Non-pigmented ciliary epithelial cell (primary cell): ENCODE results near the gene ADGRG1.

Experiments used
- DNase-seq: peaks from one replicate; pipeline ENCODE4 v3.0.0-alpha.2; 2010; ENCODE audit warnings: low read depth

ADGRG1 gene

GRCh38 chr16:57606147-57606846, 22.1 kb upstream of the ADGRG1 start:
- no peak for DNase-seq

GRCh38 chr16:57606847-57607501, 21.5 kb upstream of the ADGRG1 start:
- no peak for DNase-seq

GRCh38 chr16:57607676-57608461, 20.6 kb upstream of the ADGRG1 start:
- no peak for DNase-seq

- no peak for DNase-seq
Measured at GRCh38 chr16:57608462-57609113, 19.8 kb upstream of the ADGRG1 start.

- DNase-seq, result no peak
Measured at GRCh38 chr16:57609541-57610401, 18.7 kb upstream of the ADGRG1 start.

GRCh38 chr16:57610611-57611010, 17.8 kb upstream of the ADGRG1 start:
- DNase-seq, result no peak

- DNase-seq, result no peak
Measured at GRCh38 chr16:57611181-57611580, 17.2 kb upstream of the ADGRG1 start.

GRCh38 chr16:57611706-57612105, 16.7 kb upstream of the ADGRG1 start:
- DNase-seq, result no peak

- no peak for DNase-seq
Measured at GRCh38 chr16:57612494-57612893, 15.9 kb upstream of the ADGRG1 start.

GRCh38 chr16:57613514-57613913, 14.9 kb upstream of the ADGRG1 start:
- DNase-seq, result no peak

- DNase-seq, result no peak
Measured at GRCh38 chr16:57614536-57614935, 13.9 kb upstream of the ADGRG1 start.

- no peak for DNase-seq
Measured at GRCh38 chr16:57614944-57615343, 13.5 kb upstream of the ADGRG1 start.

- no peak for DNase-seq
Measured at GRCh38 chr16:57615813-57616212, 12.6 kb upstream of the ADGRG1 start.

- DNase-seq, result no peak
Measured at GRCh38 chr16:57616241-57616640, 12.2 kb upstream of the ADGRG1 start.

GRCh38 chr16:57616876-57617275, 11.6 kb upstream of the ADGRG1 start:
- DNase-seq, result no peak

GRCh38 chr16:57617604-57618111, 10.8 kb upstream of the ADGRG1 start:
- DNase-seq, result no peak

GRCh38 chr16:57618296-57619132, 9.9 kb upstream of the ADGRG1 start:
- DNase-seq, result no peak

GRCh38 chr16:57619133-57619605, 9.3 kb upstream of the ADGRG1 start:
- DNase-seq, result no peak

GRCh38 chr16:57619606-57620334, 8.7 kb upstream of the ADGRG1 start:
- DNase-seq, result no peak
